ENCODE data around the gene OR10K1.
"Not testable (repeated sequence)": the region's sequence is repeated elsewhere in the genome, so short reads cannot be mapped to it uniquely, and the experiment has no call there.

The OR10K1 gene, protein sequence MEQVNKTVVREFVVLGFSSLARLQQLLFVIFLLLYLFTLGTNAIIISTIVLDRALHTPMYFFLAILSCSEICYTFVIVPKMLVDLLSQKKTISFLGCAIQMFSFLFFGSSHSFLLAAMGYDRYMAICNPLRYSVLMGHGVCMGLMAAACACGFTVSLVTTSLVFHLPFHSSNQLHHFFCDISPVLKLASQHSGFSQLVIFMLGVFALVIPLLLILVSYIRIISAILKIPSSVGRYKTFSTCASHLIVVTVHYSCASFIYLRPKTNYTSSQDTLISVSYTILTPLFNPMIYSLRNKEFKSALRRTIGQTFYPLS

DNA sequence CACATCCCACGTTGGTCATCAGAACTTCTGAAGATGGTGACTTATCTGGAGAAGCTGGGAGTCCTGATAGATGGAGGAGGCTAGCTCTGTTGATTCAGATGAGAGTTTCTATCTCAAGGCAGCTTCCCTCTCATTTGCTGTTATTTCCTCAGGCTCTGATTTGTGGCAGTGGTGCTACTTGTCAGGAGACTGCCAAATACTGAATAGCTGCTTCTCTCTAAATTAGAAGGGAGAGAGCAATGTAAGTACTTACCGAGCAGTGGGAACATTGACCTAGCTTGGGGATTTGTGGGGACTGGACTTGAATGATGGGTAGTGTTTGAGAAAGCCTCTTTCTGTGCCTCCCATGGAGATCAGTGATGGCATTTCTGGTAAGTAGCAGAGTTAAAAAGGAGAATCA is at the start of gene OR10K1:
Gene OR10K1, plus strand, starts transcription at position 301 of the 400 bp plus-strand sequence. CDS start 3,728 bp downstream, outside the sequence.
- no peak for DNase-seq

- DNase-seq = no peak
Measured at GRCh38 chr1:158414651-158415345, 46.8 kb upstream of the OR10K1 start.

GRCh38 chr1:158417586-158417985 is 44.0 kb upstream of the OR10K1 start:
- no peak for DNase-seq

- no peak for DNase-seq
Measured at GRCh38 chr1:158422212-158422611, 39.4 kb upstream of the OR10K1 start.

- DNase-seq = no peak
Measured at GRCh38 chr1:158425027-158425426, 36.6 kb upstream of the OR10K1 start.

GRCh38 chr1:158426137-158426536 is 35.5 kb upstream of the OR10K1 start, which contains the start of gene OR10K2:
Gene OR10K2 (minus strand): TSS chr1:158426237. CDS start chr1:158420866, 5,371 bp downstream.
- no peak for DNase-seq

DNA sequence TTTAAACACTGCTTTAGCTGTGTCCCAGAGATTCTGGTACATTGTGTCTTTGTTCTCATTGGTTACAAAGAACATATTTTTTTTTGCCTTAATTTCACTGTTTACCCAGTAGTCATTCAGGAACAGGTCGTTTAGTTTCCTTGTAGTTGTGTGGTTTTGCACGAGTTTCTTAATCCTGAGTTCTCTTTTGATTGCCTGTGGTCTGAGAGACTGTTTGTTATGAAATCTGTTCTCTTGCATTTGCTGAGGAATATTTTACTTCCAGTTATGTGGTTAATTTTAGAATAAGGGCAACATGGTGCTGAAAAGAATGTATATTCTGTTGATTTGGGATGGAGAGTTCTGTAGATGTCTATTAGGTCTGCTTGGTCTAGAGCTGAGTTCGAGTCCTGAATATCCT is 31.5 kb upstream of the OR10K1 start:
- not testable (repeated sequence) for DNase-seq

GRCh38 chr1:158434741-158435140 is 26.9 kb upstream of the OR10K1 start:
- no peak for DNase-seq

- DNase-seq = no peak
Measured at GRCh38 chr1:158445376-158445775, 16.3 kb upstream of the OR10K1 start.

DNA sequence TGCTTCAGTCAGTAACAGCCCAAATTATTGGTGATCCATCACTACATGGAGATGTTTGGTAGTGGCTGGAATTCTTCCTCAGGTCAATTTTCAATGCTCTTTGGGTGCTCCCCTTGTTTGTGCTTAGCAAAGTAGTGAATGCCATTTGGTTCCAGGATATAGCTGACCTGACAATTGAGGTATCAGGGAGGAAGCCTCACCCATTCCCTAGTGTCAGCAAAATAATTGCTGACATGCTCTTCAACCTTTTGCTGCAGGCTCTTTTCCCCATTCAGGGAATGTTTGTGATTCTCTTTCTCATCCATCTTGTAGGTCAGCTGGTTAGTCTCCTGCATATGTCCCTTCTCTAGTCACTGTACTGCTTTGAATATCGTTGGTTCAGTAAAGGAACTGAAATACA is 7.1 kb upstream of the OR10K1 start:
- DNase-seq = no peak

DNA sequence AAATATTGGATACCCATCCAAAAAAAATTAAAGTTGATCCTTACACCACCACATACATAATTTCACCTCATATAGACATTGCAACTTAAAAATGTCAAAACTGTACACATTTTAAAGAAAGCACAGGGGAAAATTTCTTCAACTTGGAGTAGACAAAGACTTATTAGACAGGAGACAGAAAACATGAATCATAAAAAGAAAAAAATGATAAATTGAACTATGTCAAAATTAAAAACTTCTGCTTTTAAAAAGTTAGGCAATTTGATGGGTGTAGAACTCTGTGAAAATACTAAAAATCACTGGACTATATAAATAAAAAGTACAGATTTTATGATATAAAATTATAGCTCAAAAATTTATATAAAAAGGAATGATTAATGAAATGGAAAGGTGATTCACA is 4.4 kb upstream of the OR10K1 start:
- no peak for DNase-seq

GRCh38 chr1:158458263-158458662 is 3.4 kb upstream of the OR10K1 start:
- DNase-seq = no peak

DNA sequence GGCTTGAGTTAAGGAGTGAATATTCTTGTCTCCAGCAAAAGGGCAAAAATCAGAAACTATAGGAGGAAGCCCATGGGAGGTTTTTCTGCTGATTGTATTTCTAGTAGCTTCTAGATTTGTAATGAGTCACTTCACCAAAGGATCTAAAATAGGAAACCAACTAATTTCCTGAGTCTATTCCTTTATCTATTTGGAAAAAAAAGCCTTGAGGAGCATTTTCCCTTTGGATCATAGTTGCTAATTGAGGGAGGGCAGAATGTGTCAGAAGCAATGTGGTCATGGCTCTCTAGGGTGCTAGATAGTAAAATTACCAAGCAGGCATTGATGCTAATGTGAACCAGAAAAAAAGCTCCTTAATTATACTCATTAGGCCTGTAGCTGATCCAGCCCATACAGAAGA is 10.3 kb downstream of the OR10K1 start, which contains the start of gene OR10R2:
Gene OR10R2, plus strand, starts transcription at position 301 of the 400 bp plus-strand sequence. CDS start 106 bp downstream, outside the sequence.
- DNase-seq = no peak

DNA sequence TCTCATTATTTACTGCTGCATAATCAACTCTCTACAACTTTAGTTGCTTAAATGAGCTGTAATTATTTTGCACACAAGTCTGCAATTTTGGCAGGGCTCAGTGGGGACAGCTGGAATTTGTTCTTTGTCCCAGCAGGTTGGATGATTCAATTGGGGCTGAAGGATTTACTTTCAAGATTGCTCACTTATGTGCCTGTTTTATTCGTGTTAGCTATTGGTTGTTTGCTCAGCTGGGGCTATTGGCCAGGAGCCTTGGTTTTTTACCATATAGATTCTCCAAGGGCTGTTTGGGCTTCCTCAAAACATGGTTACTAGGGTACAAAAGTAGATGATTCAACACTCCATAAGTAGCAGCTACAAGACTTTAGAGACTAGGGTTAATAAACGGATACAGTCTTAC is 23.8 kb downstream of the OR10K1 start:
- no peak for DNase-seq

DNA sequence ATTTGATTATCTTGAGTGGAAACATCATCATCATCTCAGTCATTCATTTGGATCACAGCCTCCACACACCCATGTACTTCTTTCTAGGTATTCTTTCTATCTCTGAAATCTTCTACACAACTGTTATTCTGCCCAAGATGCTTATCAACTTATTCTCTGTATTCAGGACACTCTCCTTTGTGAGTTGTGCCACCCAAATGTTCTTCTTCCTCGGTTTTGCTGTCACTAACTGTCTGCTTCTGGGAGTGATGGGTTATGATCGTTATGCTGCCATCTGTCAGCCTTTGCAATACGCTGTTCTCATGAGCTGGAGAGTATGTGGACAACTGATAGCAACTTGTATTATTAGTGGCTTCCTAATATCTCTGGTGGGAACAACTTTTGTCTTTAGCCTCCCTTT is 29.7 kb downstream of the OR10K1 start:
- DNase-seq = no peak

- DNase-seq = no peak
Measured at GRCh38 chr1:158493054-158493453, 31.4 kb downstream of the OR10K1 start.

GRCh38 chr1:158494796-158495195 is 33.2 kb downstream of the OR10K1 start:
- no peak for DNase-seq

GRCh38 chr1:158496374-158496773 is 34.7 kb downstream of the OR10K1 start:
- DNase-seq = no peak

- DNase-seq = peak; percentile 5
Measured at GRCh38 chr1:158506369-158506987, 44.8 kb downstream of the OR10K1 start.

- no peak for DNase-seq
Measured at GRCh38 chr1:158507511-158507910, 45.9 kb downstream of the OR10K1 start.

DNA sequence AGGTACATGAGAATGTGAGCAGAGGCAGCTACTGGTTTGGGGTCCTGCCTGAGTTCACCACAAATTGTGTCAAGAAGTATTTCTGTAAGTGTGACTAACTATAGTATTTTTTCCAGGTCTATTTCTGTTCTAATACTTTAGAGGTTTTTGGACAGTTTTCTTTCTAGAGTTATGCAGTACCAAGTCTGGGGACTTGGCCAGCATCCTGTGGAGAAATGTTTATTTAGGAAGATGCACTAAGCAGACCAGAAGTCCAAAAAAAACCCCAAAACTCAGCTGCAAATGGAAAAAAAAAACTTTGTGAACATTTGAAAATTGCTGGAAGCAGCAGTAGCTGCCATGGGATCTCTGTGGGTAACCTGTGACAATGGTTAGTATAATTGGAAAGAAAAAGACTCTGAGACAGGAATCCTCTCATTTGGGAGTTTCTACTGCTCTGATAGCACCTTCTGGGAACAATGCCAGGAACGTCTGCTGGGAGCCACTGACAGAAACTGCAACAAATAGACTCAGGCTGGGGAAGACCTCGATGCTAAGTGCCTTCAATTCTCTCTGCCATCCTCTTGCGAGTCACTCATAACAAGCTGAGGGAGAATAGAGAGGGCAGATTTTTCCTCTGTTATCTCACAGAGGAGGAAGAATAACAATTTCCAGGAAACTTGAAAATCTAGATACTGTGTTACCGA is 48.0 kb downstream of the OR10K1 start:
- DNase-seq = no peak

- DNase-seq = no peak
Measured at GRCh38 chr1:158516966-158517365, 55.3 kb downstream of the OR10K1 start.

All from stimulated activated naive CD4-positive, alpha-beta T cell treated with Interleukin-2 at 50 U/mL for 16 hours (primary cell).